ENCODE results near the gene TNFSF9.

DNA sequence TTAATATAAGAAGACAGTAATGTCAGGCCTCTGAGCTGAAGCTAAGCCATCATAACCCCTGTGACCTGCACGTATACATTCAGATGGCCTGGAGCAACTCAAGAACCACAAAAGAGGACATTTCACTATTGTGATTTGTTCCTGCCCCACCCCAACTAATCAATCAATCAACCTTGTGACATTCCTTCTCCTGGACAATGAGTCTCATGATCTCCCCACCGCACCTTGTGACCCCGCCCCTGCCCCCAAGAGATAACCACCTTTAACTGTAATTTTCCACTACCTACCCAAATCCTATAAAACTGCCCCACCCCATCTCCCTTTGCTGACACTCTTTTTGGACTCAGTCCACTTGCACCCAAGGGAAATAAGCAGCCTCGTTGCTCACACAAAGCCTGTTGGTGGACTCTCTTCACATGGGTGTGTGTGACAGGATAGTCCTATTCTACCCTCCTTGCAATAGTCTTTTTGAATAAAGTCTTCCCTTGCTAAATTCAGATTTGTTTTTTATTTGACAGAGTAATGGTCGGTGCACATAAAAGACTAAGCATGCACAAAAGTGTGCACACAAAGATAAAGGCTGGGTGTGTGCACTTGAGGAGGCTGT, 46.1 kb downstream of the TNFSF9 start:
- TF ChIP-seq POLR2AphosphoS5 (IDR thresholded peaks at IDR 0.05) (no peak), POLR2A (IDR thresholded peaks at IDR 0.05) (no peak)
- TF ChIP-seq, protein P1, sequence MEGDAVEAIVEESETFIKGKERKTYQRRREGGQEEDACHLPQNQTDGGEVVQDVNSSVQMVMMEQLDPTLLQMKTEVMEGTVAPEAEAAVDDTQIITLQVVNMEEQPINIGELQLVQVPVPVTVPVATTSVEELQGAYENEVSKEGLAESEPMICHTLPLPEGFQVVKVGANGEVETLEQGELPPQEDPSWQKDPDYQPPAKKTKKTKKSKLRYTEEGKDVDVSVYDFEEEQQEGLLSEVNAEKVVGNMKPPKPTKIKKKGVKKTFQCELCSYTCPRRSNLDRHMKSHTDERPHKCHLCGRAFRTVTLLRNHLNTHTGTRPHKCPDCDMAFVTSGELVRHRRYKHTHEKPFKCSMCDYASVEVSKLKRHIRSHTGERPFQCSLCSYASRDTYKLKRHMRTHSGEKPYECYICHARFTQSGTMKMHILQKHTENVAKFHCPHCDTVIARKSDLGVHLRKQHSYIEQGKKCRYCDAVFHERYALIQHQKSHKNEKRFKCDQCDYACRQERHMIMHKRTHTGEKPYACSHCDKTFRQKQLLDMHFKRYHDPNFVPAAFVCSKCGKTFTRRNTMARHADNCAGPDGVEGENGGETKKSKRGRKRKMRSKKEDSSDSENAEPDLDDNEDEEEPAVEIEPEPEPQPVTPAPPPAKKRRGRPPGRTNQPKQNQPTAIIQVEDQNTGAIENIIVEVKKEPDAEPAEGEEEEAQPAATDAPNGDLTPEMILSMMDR (IDR thresholded peaks at IDR 0.05), result no peak
